GM19452 (cell line): ENCODE results near the gene ZBTB6.
"Not testable (repeated sequence)": the region's sequence is repeated elsewhere in the genome, so short reads cannot be mapped to it uniquely, and the experiment has no call there.

Experiments
- ATAC-seq: cut with Tn5 transposase; IDR thresholded peaks from one replicate; pipeline ENCODE4 v1.9.1; 2021; ENCODE audit not compliant: unreplicated experiment

Gene ZBTB6

DNA sequence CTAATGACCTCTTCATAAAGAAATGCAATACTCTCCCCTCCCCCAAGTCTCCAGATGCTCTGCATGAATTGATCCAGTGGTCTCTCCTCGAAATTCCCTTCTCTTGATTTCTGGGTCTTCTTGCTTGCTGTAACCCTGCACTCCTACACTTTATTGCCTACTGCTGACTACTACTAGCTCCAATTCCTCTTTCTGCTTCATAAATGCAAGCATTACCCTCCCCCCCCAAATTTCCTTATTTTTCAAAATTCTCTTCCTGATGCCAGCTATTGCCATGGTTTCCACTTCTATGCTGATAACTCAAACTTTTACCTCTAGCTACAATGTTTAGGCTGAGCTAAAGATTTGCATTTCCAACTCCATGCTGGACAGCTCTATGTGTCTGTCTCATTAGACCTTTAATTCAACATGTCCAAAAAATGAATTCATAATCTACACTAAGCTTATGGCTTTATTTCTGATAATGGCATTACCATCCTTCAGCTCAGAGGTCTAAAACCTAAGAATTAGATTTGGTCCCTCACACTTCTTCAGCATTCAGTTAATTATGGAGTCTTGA, 16.8 kb upstream of the ZBTB6 start:
- ATAC-seq: no peak

DNA sequence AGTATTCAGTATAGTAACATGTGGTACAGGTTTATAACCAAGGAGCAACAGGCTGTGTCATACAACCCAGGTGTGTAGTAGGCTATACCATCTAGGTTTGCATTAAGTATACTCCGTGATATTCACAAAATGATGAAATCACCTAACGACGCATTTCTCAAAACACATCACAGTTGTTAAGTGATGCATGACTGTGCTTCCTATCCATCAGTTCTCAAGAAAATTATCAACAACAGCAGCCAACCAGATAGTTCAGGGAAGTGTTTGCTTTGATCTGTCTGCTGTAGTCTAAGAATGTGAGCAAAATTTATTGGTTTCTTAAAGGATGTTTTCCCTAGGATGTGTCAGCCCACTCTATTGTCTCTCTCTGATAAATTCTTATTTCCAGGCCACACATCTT, 10.8 kb upstream of the ZBTB6 start:
- ATAC-seq: no peak

DNA sequence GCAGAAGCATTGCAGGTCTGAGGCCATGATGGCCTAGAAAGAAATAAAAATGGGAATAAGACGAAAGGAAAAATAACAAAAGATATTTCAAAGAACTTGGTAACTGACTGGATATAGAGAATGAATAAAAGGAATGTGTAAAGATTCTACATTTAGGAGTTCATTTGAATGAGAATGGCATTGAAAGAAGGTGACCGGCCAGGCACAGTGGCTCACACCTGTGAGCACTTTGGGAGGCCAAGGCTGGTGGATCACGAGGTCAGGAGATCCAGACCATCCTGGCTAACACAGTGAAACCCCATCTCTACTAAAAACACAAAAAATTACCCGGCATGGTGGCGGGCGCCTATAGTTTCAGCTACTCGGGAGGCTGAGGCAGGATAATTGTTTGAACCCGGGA, 9.6 kb upstream of the ZBTB6 start:
- no peak for ATAC-seq

DNA sequence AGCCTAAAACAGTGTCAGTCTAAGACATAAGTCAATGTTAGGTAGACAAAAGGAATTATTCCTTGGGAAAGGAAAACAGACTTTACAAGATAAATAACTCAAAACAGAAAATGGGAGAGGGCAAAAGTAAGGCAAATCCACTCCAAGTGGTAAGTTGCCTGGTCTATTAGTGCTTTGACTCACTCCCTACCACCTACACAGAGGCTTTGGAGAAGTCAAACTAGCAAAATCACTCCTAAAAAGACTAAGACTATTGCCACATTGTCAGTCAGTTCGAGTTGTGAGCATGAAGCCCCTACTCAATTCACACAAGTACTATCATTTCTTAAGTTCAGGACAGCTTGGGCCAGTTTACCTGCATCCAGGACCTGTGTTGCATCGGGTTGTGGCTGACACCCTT, 5.2 kb upstream of the ZBTB6 start:
- no peak for ATAC-seq

DNA sequence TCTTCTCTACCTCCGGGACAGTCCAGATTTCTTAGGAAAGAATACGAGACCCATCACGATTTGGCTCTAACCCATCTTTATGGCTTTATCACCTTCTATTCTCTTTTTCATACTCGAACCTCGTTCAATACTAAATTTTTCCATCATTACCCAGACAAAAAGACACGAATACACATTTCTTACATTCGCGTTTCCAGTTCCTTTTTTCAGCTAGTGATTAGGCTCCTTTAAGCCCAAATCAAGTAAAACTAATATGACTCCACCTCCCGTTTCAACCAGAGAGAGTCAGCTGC, 506 bp downstream of the ZBTB6 start:
- no peak for ATAC-seq

DNA sequence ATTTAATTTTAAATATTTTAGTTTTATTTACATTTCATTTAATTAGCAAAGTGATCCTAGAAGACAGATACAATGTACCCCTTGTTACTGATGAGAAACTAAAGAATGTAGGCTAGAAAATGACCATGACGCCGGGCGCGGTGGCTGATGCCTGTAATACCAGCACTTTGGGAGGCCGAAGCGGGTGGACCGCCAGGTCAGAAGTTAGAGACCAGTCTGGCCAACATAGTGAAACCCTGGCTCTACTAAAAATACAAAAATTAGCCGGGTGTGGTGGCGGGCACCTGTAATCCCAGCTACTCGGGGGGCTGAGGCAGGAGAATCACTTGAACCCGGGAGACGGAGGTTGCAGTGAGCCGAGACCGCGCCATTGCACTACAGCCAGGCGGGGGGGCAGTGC, 7.0 kb downstream of the ZBTB6 start:
- not testable (repeated sequence) for ATAC-seq

DNA sequence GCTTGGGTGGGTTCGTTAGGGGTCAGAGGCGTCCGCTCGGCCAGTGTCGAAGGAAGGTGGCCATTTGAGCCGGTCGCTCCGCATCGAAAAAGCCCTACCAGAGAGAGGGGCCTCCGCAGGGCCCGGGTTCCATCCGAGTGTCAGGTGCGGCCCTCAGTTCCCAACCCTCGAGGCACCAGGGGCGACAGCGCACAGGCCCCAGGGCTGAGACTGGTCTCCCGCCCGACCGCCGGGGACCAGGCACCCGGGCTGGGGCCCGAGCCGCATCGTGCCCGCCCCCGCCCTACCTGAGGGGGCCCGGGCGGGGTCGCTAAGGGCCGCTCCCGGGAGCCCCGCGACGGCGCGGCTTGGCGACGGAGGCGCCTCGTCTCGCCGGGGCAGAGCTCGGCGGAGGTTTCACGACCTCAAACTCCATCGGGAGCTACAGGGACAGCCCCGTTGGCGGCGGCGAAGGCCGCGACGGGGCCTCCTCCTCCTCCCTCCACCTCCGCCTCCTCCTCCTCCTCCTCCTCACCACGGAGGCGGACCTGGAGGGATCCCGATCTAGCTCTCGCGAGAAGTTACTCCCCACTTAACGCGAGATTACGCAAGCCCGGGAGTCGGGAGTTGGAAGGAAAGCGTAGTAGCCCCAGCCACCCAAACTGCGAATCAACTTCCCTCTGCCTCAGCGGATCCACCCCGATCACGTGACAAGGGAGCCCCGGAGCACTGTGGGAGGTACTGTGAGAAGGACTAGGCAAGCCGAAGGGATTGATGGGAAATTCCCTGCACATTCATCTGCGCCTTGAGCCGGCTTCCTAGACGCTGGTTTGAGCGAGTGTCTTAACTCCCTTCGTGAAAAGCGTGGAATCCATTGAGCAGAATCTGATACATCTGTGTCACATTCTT, 8.1 kb downstream of the ZBTB6 start, which contains the start of gene RC3H2:
RC3H2 (minus strand) TSS at position 537 of the 888 bp plus-strand sequence. CDS start 7,850 bp downstream, outside the sequence.
- peak; percentile 85 for ATAC-seq

DNA sequence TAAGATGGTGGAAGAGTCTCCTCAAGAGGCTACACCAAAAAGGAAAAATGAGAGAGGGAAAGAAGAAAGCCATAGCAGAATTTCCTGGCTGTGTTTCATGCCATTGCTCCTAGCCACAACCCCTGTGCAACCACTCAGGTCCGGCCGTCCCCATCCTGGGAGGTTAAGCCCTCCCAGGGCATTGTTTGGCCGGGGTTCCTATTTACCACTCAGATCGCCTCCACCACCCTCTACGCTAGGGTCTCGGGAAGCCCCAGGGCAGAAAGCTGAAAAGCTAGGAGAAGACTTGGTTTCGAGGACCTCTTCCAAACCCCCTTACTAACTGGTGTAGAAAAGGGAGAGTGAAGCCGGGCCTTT, 8.7 kb downstream of the ZBTB6 start:
- peak; percentile 8 for ATAC-seq

DNA sequence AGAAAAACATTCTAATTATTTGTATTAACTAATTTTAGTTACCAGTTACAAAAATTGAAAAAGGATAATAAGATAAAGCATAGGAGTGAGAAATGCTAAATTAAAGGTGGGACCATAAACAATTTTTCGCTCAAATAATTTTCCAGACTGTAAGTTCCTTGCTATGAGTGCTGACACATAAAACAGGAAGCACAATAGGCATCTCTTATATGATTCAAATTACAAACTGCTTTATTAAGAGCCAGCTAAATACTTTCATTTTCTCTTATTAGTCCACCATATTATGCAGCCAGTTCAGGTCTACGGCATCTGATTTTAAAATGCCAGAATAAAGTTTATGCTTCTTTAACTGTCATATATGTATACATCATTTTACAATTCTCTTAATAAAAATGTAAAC, 12.3 kb downstream of the ZBTB6 start:
- no peak for ATAC-seq

DNA sequence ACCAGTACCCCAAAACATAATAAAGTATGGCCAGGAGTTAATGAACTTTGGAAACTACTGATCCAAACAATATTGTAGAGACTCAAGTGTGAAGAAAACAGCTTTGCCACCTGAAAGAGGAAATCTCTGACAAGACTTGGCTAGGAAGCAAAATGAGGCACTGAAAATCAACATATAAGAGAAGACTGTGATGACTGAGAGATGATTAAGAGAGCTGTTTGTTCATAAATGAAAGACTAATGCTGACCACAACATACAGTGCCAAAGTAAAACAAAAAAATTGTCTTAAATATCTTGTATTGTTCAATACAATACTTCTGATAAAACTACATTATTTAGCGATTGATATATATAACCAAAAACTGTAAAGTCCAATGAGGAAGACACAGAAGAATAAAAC, 15.2 kb downstream of the ZBTB6 start:
- ATAC-seq: no peak

DNA sequence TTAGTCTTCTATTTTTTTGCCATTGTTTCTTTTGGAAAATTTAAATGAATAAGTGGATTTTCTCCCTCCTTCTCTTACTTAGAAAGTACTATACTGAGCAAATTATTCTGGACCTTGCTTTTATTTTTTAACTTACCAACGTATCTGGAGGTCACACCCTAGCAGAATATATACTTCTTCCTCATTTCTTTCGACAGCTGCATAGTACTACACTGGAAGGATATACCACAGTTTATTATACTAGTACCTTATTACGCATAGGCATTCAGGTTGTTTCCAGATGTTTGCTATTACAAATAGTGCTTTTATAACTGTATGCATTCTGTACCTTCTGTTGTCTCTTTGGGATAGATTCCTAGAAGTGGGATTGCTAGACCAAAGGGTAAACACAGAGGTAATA, 24.6 kb downstream of the ZBTB6 start:
- ATAC-seq: no peak

DNA sequence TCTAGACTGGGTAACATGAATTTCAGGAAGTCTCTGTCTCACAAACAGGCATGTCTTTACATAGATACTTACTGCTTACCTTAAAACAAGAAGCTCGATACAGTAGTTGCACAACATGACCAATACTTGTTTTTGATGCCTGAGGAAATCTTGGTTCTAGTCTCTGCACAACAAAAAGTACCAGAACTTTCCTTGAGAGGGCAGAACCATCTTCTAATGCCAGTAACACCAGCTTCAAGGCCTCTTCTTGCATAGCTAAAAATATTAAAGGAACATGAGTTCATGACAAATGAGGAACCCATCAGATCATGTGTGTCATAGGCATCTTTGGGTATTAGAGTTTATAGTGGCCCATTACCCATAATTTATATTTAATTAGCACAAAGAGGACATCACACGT, 30.0 kb downstream of the ZBTB6 start:
- no peak for ATAC-seq

DNA sequence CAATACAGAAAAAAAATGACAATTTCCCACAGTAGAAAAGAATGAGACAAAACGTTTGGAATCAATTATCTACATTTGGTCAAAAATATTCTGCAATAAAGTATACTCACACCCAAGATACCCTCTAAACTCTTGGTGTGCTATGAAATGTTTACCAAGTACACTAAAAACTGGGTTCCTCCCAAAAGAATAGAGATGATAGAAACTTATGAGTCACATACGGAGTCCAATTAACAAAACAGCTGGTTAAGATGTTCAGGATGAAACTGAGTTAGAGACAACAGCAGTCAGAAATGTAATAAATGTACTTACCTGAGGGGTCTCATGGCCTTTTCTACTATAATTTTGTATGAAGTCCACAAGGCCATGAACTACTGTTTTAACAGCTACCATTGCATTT, 33.7 kb downstream of the ZBTB6 start:
- ATAC-seq: no peak

DNA sequence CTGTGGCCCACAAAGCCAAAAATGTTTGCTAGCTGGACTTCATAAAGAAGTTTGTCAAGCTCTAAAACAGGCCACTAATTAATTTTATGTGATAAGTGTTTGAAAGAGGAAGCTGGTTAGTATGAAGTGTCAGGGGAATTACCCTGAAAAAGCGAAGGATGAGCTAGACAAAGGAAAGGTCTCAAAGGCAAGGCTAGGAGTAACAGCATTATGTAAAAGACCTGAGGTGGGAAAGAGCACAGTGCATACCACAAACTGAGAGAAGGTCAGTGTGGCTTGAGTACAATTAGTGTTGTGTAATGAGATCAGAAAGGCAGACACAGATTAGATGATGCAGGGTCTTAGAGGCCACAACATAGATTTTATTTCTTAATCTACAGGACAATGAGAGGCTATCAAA, 37.6 kb downstream of the ZBTB6 start:
- ATAC-seq: no peak

DNA sequence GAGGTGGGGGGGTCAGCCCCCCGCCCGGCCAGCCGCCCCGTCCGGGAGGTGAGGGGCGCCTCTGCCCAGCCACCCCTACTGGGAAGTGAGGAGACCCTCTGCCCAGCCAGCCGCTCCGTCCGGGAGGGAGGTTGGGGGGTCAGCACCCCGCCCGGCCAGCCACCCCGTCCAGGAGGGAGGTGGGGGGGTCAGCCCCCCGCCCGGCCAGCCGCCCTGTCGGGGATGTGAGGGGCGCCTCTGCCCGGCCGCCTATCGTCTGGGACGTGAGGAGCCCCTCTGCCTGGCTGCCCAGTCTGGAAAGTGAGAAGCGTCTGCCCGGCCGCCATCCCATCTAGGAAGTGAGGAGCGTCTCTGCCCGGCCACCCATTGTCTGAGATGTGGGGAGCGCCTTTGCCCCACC, 45.8 kb downstream of the ZBTB6 start:
- ATAC-seq: not testable (repeated sequence)

DNA sequence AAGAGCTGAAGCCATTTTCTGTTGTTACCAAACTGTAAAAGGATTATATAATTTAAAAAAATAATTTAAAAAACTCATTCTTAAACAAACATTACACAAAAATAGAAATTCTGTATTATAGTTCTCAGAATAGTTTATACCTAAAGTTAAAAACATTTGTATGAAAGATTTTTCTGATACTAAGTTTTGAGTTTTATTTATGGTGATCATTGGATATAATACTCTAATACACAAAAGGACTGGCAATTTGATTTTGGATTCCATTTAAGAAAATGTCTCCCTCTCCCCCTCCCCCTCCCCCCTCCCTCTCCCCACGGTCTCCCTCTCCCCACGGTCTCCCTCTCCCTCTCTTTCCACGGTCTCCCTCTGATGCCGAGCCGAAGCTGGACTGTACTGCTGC, 47.0 kb downstream of the ZBTB6 start:
- no peak for ATAC-seq

DNA sequence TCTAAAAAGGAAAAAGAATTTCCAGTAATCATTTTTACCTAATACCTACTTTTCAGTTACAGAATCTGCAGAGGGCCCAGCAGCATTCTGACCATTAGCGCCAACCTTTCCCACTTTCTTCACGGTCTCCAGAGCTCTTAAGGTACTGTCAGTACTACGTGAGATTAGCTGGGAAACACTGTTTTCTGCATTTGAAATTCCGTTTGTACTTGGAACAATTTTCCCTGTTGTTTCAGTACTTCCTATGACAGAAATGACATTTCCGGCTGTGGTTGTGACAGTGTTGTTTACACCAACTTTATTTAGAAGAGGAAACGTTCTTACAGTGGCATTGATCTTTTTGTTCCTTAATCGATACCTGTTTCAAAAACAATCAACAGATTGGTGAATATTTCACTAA, 47.8 kb downstream of the ZBTB6 start:
- ATAC-seq: no peak

DNA sequence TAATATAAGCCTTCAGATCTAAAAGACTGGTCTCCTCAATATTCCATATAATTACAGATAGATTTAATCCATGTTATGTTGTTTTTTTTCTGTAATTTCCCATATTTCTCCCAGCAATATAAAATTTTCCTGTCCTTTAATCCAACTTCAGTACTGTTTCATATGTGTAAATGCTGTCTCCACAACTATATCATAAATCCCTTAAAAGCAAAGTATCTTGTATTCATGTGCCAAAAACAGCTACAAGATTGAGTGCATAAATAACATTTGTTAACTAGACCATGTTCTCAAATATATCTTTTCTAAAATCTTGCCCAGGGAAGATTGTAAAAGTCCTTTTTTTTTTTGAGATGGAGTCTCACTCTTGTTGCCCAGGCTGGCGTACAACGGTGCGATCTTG, 49.7 kb downstream of the ZBTB6 start:
- no peak for ATAC-seq

DNA sequence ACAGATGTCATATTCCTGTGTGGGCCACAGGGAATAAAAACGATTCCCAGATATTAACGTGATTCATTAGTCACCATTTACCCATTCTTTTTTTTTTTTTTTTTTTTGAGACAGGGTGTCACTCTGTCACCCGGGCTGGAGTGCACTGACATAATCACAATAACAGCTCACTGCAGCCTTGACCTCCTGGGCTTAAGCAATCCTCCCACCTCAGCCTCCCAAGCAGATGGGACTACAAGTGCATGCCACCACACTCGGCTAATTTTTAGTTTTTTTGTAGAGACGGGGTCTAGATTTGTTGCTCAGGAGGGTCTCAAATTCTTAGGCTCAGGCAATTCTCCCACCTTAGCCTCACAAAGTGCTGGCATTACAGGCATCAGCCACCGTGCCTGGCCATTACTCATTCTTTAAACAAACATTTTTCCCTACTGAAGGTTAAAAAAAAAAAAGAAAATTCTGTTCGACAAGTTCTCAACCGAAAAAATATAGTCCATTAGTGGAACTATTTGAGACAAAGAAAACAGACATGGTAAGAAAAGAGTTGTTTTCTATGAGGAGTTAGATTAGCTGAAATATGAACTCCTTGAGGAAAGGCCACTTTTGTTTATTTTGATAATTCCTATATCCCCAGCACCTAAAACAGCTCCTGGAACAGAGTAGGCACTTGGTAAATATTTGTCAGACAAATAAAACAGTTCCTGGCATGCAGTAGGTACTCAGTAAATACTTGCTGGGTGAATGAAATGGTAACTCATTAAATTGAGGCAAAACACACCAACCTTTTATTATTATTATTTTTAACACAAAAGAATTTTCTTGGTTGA, 52.6 kb downstream of the ZBTB6 start:
- ATAC-seq: no peak
